GM20431 (cell line): ENCODE results near the gene DIP2B.

Experiments
- in situ Hi-C: fragments of 300-500 bp; cut with MseI, MboI; formaldehyde crosslinking; loops from one replicate; pipeline ENCODE4 v1.15.0; 2020; ENCODE audit warnings: low sequenced_read_pairs; ENCODE audit not compliant: unreplicated experiment

Gene DIP2B

DNA sequence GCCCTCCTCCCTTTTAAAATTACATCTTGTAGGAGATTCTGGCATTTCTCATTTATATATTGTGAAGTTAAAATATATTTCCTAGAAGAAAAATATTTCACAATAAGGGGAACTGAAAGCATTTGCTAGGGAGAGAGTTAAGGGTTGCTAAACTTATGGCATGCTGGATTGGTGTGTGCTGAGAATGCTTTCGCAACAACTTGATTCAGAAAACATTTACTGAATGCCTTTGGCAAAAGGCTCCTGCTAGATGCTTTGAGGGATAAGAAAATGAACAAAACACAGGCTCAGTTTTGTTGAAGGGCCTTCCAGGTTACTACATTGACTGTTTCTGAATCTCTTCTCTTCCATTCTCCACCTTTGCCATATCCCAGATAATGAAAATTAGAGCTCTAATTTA, 67.5 kb downstream of the DIP2B start:
- in situ Hi-C loops = no loop called here

DNA sequence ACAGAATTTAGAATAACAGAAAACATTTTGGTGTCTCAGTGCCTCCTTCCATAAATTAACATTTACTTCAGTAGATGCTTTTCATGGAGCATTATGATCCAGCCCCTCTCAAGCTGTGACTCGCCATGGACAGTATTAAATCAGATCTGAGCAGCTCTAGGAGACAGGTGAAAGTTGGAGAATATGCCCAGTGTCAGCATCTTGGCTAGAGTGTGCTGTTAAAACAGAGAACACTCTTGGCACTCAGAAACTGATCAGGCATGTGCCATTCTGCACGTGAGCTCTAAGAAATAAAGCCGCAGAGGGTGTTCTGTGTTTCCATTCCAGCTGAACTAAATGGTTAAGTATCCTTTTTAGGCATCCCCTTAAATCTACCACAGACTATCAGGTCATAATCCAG, 68.0 kb downstream of the DIP2B start:
- in situ Hi-C loops = no loop called here

DNA sequence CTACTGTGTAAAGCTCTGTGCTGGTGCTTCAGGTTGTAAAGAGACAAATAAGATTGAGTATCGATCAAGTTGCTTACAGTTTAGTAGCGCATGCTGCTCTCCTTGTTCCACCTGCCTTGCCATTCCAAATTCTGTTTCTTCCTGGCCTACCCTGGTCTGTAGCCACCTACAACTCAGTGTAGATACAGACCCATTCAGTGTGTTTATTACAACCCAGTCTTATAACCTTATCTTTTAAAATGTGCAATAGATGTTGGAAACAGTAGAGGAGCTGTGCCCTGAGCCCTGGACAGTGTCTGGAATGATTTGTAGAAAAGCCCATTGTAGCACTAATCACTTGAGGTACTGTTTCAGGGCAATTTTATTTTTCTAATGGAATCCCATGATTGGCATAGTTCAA, 68.5 kb downstream of the DIP2B start:
- in situ Hi-C loops = no loop called here

DNA sequence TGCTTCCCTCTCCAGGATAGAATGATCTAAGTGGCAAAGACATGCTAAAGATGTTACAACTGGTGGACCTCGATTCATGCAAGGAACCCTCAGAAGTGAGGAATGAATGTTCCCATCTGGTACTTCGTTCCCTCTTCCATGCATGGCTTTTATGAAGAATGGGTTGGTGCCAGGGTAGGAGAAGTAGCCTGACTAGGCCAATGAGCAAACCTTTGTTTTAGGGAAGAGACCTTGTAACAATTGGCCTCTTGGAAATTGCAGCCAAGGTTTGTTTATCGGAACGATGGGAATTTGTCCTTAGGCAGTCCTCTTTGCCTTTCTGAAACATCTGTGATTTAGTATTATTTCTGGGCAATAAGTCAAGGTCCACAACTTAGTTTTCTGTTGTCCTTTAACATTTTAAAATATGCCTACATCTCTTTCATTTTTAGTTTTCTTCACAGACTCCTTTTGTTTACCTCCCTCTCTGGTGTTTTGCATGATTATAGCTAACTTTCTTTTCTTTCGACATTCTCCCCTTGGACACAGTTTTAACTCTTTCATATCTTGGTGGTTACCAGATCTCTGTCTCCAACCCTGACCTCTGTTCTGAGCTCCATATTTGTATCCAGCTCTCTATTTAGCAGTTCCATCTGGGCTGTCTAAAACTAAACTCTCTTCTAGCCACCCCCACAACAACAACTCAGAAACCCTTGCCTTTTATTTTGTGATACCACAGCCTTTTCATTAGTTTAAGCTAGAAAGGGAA, 70.0 kb downstream of the DIP2B start:
- in situ Hi-C loops = no loop called here

DNA sequence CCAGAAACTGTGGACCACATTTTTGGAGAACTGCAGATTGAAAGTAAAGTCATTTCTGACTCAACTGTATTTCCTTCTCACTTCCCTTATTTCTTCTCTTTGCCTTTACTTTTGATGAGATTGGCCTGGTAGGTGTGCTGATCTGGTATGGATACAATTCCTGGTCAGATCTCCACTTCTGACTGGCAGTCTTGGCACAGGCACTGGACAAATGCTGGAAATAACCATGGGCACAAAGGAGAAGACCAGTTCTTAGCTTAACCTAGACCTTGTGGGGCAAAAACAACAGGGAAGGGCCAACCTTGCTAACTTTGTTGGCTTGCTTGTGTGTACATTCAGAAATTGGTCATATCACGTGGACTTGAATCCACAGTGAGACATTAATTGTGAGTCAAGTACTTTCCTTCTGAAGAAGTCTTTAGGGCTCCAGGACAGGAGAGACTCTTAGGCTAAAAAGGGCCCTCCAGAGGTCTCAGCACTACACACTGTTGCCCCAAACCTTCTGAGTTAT, 75.0 kb downstream of the DIP2B start:
- in situ Hi-C loops = no loop called here

DNA sequence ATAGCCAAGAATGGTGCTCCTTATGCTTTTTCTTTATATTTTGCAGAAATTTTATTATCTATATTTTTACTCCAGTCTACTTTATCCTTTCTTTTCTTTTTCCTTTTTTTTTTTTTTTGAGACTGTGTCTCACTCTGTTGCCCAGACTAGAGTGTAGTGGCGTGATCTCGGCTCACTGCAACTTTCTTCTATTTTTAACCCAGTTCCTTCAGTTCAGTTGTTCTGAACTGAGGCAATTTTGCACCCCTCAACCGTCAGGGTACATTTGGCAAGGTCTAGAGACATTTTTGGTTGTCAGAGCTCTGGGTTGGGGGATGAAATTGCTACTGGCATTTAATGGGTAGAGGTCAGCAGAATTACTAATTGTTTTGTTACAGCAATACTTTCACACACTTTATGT, 75.7 kb downstream of the DIP2B start:
- in situ Hi-C loops = no loop called here

DNA sequence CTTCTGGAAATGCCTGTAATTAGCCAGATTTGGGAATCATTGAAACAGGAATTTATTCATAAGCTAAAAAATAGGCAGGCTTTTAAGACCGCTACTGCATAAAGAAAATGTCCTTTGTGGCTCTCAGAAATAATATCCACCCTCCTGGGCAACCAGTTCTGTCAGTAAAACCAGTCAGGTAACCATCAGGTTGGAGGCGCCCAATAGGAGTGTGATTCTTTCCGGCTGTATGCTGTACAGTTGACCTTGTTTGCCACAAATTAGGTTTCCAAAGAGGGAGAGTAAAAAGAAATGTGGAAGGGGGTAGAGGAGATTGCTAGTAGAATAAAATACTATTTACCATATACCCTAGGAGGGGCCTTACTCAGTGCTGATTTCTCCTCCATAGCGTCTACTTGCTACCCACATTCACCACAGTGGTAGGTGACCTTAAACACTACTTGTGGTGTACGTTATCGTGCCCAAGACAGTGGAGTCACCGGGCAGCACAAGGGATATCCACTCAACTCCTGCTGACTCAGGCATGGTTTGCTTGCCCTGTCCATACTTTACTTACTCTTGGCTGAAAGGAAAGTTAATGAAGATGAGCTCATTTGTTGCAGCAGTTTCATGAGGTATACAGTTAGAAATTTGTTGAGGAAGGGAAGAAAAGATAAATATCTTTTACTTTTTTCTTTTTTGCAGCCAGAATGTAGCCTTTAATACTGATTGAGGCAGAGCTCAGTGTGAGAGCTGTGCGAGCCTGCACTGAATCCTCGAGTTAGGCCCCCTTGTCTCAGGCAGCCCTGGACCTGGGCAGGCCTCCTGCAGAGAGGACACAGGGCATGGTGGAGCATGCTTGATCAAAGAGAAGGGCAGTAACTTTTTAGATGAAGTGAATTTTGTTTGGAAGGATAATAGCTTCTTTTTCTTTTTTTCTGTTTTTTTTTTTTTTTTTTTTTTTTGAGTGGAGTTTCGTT, 76.7 kb downstream of the DIP2B start:
- in situ Hi-C loops = no loop called here

DNA sequence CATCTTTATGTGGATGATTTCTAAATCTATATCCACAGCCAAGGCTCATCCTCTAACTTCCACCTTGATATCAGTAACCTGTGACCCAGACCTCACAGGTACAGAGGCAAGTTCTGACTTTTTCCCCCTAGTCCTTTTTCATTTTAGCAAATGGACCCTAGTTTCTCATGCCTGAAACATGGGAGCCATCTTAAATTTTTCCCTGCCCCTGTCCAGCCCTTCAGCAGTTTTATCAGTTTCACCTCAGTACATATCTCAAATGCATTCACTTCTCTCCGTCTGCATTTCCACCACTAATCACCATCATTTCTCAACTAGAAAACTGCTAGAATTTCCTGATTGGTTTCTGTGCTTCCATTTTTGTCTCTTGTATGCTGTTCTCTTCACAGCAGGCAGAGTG, 79.3 kb downstream of the DIP2B start:
- in situ Hi-C loops = no loop called here

DNA sequence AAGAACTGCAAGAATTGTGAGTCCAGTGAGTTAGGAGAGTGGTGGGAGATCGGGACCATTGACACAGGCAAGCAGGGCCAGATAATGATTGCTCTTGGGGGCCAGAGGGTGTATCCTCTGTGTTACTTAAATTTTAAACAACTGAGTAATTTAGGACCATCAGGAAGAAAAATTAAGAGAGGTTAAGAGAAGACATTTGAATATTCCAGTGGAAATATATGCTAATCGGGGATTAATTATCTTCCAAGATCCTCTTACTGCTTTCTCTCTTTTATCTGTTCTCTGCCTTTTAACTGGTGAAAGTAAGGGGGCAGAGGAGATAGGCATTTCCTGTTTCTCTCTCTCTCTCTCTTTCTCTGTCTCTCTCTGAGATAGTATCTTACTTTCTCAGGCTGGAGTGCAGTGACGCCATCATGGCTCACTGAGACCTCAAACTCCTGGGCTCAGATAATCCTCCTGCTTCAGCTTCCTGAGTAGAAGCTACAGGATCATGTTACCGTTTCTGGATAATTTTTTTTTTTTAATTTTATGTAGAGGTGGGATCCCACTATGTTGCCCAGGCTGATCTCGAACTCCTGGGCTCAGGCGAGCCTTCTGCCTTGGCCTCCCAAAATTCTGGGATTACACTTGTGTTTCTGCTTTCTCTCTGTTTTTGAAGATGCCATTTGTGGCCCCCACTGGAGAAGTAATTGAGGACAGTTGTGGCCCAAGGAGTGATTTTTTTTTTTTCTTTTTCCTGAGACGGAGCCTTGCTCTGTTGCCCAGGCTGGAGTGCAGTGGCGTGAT, 85.1 kb downstream of the DIP2B start:
- in situ Hi-C loops = no loop called here

DNA sequence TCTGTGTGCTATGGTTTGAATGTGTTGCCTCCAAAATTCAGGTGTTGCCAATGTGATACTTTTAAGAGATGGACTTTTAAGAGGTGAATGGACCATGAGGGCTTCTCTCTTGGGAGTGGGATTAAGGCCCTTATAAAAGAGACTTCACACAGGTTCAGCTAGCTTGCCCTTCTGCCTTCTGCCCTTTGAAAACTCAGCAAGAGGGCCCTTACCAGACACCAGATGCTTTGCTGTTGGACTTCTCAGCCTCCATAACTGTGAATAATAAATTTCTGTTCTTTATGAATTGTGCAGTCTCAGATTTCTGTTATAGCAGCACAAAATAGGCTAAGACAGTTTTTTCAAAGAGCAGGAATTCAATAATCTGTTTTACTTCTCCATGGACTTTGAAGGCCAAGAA, 86.1 kb downstream of the DIP2B start:
- in situ Hi-C loops = no loop called here

DNA sequence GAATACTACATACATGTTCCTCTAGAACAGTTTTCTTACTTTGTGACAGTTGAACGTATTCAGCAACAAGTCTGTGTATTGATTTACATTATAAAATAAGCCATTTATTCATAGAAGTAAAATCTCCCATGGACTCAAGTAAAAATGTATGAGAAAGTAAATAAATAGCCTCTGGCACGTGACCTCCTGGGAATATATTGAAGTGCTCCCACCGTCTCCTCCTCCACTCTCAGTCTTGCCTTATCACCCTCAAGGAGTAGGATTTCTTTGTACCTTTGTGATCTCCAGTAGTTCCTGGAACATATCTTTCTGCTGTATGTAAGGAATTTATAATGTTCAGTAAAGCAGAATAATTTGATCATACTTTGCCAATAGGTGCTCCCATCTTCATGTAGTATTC, 90.9 kb downstream of the DIP2B start:
- in situ Hi-C loops = no loop called here

DNA sequence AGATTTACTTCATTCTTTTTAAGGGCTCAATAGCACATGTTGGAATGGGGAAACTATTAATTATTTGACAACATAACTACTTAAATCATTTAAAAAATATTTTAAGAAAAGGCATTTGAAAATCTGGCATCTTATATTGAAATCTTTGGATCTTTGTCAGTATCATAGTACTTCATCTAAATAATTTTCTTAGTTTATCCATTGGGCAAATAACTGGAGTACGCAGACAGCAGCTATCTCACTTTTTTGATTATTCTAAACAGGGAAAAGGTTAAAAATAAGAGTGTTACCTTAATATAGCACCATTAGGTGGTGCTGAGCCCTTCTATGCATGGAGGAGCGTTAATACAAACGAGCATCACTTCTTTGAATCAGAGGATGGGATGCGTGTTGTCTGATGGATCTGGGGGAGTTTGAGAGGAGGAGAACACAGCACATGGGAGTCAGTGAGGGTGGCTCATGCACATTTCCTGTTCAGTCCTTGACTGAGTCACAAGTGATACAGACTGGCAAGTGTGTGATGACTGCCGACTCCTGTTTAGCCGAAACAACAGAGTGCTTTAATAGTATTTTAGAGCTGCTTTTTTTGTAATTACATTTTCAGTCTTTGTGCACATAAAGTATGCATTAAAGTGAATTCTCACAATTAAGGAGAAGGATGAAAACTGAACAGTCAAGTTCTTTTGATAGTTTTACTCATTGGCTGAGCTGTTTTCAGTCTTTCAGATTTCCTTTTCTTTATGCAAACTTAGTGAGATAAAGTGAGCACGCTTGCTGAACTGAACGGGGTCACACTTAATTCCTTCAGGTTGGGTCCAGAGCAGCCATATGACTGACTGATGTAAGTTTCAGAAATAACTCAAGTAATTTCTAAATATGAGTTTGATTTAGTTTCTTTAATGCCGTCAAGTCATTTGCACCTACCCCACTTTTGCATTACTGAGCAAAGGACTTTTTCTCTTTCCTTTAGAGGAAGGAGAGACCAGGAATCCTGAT, 92.7 kb downstream of the DIP2B start:
- in situ Hi-C loops = no loop called here

DNA sequence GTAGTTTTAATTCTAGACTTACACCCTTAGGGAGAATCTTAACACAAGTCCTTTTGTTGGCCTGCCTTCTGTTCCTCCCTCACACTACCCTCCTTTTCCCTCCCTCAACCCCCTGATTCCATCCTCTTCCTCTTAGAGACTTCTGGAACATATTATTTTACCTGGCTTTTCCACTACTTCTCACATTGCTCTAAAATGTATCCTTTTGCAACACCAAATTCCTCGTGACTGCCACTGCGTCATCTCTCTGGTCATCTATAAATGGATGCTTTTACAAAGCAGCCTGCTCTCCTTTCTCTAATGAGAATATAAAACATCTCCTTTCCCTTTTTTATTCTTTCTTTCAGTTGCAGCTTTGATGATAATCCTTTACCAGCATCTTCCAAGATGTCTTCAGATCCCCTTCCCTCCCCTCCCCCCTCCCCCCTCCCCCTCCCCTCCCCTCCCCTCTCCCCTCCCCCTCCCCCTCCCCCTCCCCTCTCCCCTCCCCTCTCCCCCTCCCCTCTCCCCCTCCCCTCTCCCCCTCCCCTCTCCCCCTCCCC, 93.6 kb downstream of the DIP2B start:
- in situ Hi-C loops = no loop called here

DNA sequence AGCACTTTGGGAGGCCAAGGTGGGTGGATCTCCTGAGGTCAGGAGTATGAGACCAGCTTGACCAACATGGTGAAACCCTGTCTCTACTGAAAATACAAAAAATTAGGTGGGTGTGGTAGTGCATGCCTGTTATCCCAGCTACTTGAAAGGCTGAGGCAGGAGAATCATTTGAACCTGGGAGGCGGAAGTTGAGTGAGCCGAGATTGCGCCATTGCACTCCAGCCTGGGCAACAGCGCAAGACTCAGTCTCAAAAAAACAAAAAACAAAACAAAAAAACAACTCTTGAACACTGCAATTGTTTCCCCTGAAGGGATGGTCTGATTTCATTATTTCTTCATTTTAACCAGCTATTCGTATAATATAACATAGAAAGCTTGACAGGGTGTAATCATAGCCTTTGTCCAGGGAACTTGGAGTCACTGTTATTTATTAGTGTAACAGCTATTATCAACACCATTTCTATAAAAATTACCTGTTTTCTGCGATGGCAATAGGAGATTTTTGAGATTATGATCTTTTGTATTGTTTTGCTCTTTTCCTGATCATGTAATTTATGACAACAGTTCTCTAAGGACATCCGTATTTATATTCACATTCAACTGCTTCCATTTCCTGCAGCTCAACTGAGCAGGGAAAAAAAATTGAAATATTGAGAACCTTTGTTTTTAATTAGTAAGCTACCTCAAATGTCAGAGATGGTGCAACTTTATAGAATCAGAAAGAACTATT, 94.7 kb downstream of the DIP2B start:
- in situ Hi-C loops = no loop called here

DNA sequence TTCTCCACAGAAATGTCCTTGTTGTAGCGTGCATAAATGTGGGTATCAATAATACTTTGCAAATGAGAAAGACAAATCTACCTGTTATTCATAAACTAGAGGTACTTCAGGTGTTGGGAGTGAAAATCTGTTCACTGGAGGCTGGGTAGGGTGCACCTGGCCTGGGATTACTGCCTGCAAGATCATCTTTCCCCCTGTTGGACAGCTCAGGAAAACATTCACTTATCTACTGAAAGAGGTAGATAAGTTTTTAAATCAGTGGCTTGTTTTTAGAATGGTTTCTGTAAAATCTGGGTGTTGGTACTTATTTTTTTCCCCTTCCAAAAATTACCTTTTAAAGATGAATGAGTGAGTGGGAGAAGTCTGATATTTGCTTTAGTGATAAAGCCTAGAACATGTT, 95.6 kb downstream of the DIP2B start:
- in situ Hi-C loops = no loop called here

DNA sequence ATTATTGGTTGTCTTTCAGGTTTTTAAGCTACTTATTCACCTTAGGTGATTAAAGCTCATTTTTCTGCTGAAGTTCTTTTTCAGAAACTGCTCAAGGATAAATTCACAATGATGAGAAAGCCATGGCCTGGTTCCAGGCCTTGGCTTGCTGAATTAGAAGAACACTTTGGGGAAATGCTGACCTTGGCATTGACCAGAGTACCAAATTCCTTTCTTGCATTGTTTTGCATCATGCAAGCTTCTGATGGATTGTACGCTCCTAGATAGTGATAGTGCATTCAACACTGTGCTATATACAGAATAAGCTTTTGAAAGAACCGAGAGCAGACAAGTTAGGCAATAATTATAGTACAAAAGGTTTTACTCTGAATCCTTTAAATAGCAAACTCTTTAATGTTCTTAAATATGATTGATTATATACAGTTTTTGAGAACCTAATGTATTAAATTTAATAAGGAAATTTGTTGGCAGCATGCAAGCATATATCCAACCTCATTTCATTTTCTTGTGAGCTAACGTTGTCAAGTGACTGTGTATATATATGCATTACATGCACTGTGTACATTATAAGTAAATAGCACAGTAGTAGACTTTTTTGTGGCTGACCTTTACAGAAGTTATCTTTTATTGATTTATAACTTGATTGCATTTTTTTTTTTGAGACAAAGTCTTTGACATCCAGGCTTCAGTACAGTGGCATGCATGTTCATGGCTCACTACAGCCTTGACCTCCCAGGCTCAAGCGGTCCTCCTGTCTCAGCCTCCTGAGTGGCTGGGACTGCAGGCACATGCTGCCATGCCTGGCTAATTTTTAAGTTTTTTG, 99.2 kb downstream of the DIP2B start:
- in situ Hi-C loops = no loop called here

DNA sequence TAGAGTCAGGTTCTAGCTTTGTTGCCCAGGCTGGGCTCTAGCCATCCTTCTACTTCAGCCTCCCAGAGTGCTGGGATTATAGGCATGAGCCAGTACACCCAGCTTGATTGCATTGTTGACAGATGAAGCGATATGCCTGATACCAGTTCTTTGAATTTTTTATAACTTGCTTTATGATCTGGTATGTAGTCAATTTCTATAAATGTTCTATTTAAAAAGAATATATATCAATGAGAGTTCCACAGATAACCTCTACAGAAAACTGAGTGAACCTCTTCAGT, 99.8 kb downstream of the DIP2B start:
- in situ Hi-C loops = no loop called here
